HG03139 (cell line): ENCODE data around the gene PEX11G.
"Not testable (repeated sequence)": the region's sequence is repeated elsewhere in the genome, so short reads cannot be mapped to it uniquely, and the experiment has no call there.

Experiments
- ATAC-seq: cut with Tn5 transposase; IDR thresholded peaks from one replicate; pipeline ENCODE4 v1.9.1; 2021; ENCODE audit not compliant: unreplicated experiment

Gene PEX11G

GRCh38 chr19:7441468-7442146, 47.2 kb downstream of the PEX11G start:
- ATAC-seq: no peak

- ATAC-seq: no peak
These were observed 48.5 kb downstream of the PEX11G start for GRCh38 chr19:7440188-7440975.

- no peak for ATAC-seq
These were observed 53.2 kb downstream of the PEX11G start for GRCh38 chr19:7435586-7435985.

GRCh38 chr19:7434391-7434790, 54.4 kb downstream of the PEX11G start:
- ATAC-seq: no peak

- ATAC-seq: not testable (repeated sequence)
These were observed 55.4 kb downstream of the PEX11G start for GRCh38 chr19:7433456-7433855.

GRCh38 chr19:7429638-7430282, 59.1 kb downstream of the PEX11G start:
- ATAC-seq: no peak

GRCh38 chr19:7428651-7429113, 60.2 kb downstream of the PEX11G start:
- no peak for ATAC-seq

GRCh38 chr19:7427944-7428343, 60.9 kb downstream of the PEX11G start:
- ATAC-seq: no peak

- no peak for ATAC-seq
These were observed 61.8 kb downstream of the PEX11G start for GRCh38 chr19:7426986-7427385.
